HG03139 (cell line): ENCODE measurements around the gene RIOX2.

ENCODE experiments used
- ATAC-seq: cut with Tn5 transposase; IDR thresholded peaks from one replicate; pipeline ENCODE4 v1.9.1; 2021; ENCODE audit not compliant: unreplicated experiment

The RIOX2 gene

GRCh38 chr3:97990624-97991292, 18.5 kb upstream of the RIOX2 start:
- no peak for ATAC-seq

GRCh38 chr3:97988784-97989568, 16.7 kb upstream of the RIOX2 start:
- ATAC-seq, result no peak

- no peak for ATAC-seq
Observed at GRCh38 chr3:97987306-97987705, 15.1 kb upstream of the RIOX2 start.

- ATAC-seq, result no peak
Observed at GRCh38 chr3:97983933-97984491, 11.8 kb upstream of the RIOX2 start.

GRCh38 chr3:97981886-97982285, 9.7 kb upstream of the RIOX2 start:
- ATAC-seq, result no peak

GRCh38 chr3:97979610-97980009, 7.4 kb upstream of the RIOX2 start:
- ATAC-seq, result no peak

GRCh38 chr3:97975466-97975865, 3.2 kb upstream of the RIOX2 start:
- no peak for ATAC-seq

GRCh38 chr3:97974996-97975395, 2.8 kb upstream of the RIOX2 start:
- ATAC-seq, result no peak

GRCh38 chr3:97972976-97973375, 745 bp upstream of the RIOX2 start:
- no peak for ATAC-seq

GRCh38 chr3:97970956-97971620, 1.1 kb downstream of the RIOX2 start:
- ATAC-seq, result no peak

GRCh38 chr3:97970156-97970555, 2.1 kb downstream of the RIOX2 start:
- ATAC-seq, result no peak

- ATAC-seq, result no peak
Observed at GRCh38 chr3:97969541-97969940, 2.7 kb downstream of the RIOX2 start.

- ATAC-seq, result no peak
Observed at GRCh38 chr3:97968376-97968775, 3.9 kb downstream of the RIOX2 start.

- no peak for ATAC-seq
Observed at GRCh38 chr3:97967966-97968365, 4.3 kb downstream of the RIOX2 start.

- no peak for ATAC-seq
Observed at GRCh38 chr3:97960993-97961766, 11.1 kb downstream of the RIOX2 start.

GRCh38 chr3:97960551-97960950, 11.7 kb downstream of the RIOX2 start:
- no peak for ATAC-seq

GRCh38 chr3:97959872-97960271, 12.4 kb downstream of the RIOX2 start:
- no peak for ATAC-seq

GRCh38 chr3:97958796-97959195, 13.4 kb downstream of the RIOX2 start:
- no peak for ATAC-seq

- ATAC-seq, result no peak
Observed at GRCh38 chr3:97958396-97958795, 13.8 kb downstream of the RIOX2 start.

- no peak for ATAC-seq
Observed at GRCh38 chr3:97957617-97958311, 14.5 kb downstream of the RIOX2 start.
